H1 (cell line): ENCODE measurements around the gene ARHGEF12. TPM values are rescaled to one million over a fixed set of nuclear protein-coding genes. Genes with fewer than 3 reads are reported as not detected.

Source experiments
- CTCF ChIA-PET: fragments of 300-600 bp; sonication (Branson Sonifier 250); formaldehyde crosslinking; loops from one replicate; lab custom pipeline; 2021; ENCODE audit not compliant: partially characterized antibody; lab: Charles Lee
- POLR2A ChIA-PET: fragments of 300-600 bp; sonication (Branson Sonifier 250); formaldehyde crosslinking; loops from one replicate; lab custom pipeline; 2021; ENCODE audit warnings: inconsistent platforms; ENCODE audit not compliant: partially characterized antibody; lab: Charles Lee
- DNase-seq, 2 experiments: peaks; one replicate each; pipeline versions ENCODE4 v3.0.0 to v3.0.0-alpha.2; 2010 to 2022; ENCODE audit warnings: low spot score in 2 of 2, low read depth in 1 of 2, mixed read lengths in 1 of 2
- FAIRE-seq: peaks from 2 replicates; lab custom pipeline; 2011; peaks lifted over from hg19 to GRCh38; lab: Jason Lieb, UNC
- H2AFZ ChIP-seq: 2 replicates; pipeline ENCODE4 v1.8.1; 2012; ENCODE audit warnings: low read length, inconsistent platforms
- H2AK5ac ChIP-seq: 2 replicates; pipeline ENCODE4 v1.6.1; 2013; ENCODE audit warnings: low read depth, low read length
- H2BK120ac ChIP-seq: replicated peaks from 2 replicates; pipeline ENCODE3; 2013; ENCODE audit warnings: low read depth, low read length, inconsistent platforms
- H2BK12ac ChIP-seq: 2 replicates; pipeline ENCODE4 v1.6.1; 2013; ENCODE audit warnings: low read depth, low read length
- H2BK15ac ChIP-seq: 2 replicates; pipeline ENCODE4 v1.6.1; 2013; ENCODE audit warnings: low read length
- H2BK20ac ChIP-seq: 2 replicates; pipeline ENCODE4 v1.6.1; 2013; ENCODE audit warnings: low read length
- H2BK5ac ChIP-seq: 2 replicates; pipeline ENCODE4 v1.6.1; 2013; ENCODE audit warnings: low read depth, low read length
- H3K14ac ChIP-seq: 2 replicates; pipeline ENCODE4 v1.6.1; 2013; ENCODE audit warnings: inconsistent platforms; ENCODE audit not compliant: insufficient read length
- H3K18ac ChIP-seq: 2 replicates; pipeline ENCODE4 v1.6.1; 2013; ENCODE audit warnings: low read length; ENCODE audit errors: extremely low read depth
- H3K23ac ChIP-seq: 2 replicates; pipeline ENCODE4 v1.6.1; 2013; ENCODE audit warnings: inconsistent platforms; ENCODE audit not compliant: insufficient read length
- H3K23me2 ChIP-seq: 2 replicates; pipeline ENCODE4 v1.6.1; 2013; ENCODE audit warnings: low read depth, low read length
- H3K27ac ChIP-seq: 2 replicates; pipeline ENCODE4 v1.6.1; 2011; ENCODE audit warnings: low read depth, low read length, inconsistent platforms
- H3K27me3 ChIP-seq, 4 experiments: replicated peaks in 1 of 4; 1 replicate in 1 of 4; 2 replicates in 3 of 4; pipeline versions ENCODE4 v1.6.1 to v1.8.1; 2011 to 2013; ENCODE audit warnings: low read length in 3 of 4, mild to moderate bottlenecking in 3 of 4, inconsistent platforms in 2 of 4, mixed read lengths in 2 of 4, moderate library complexity in 1 of 4; ENCODE audit not compliant: control insufficient read depth in 3 of 4, insufficient read depth in 3 of 4; ENCODE audit errors: extremely low read depth in 1 of 4
- H3K36me3 ChIP-seq, 4 experiments: 2 replicates each; pipeline versions ENCODE4 v1.6.1 to v1.8.1; 2011 to 2013; ENCODE audit warnings: mild to moderate bottlenecking in 4 of 4, low read length in 3 of 4, moderate library complexity in 2 of 4, control low read depth in 1 of 4, inconsistent platforms in 1 of 4; ENCODE audit not compliant: insufficient read depth in 4 of 4, control insufficient read depth in 2 of 4
- H3K4ac ChIP-seq: replicated peaks from 2 replicates; pipeline ENCODE3; 2013; ENCODE audit warnings: low read length, low read depth, mixed read lengths, inconsistent platforms; ENCODE audit not compliant: insufficient read length
- H3K4me1 ChIP-seq, 4 experiments: replicated peaks in 1 of 4; 1 replicate in 1 of 4; 2 replicates in 3 of 4; pipeline versions ENCODE4 v1.6.1 to v1.8.1; 2011 to 2013; ENCODE audit warnings: low read length in 3 of 4, inconsistent platforms in 2 of 4, mixed read lengths in 1 of 4; ENCODE audit not compliant: insufficient read depth in 4 of 4, control insufficient read depth in 3 of 4
- H3K4me2 ChIP-seq, 2 experiments: 2 replicates each; pipeline versions ENCODE4 v1.6.1 to v1.8.1; 2011 to 2013; ENCODE audit warnings: low read depth in 2 of 2, low read length in 2 of 2, control low read depth in 1 of 2, inconsistent platforms in 1 of 2, mild to moderate bottlenecking in 1 of 2; ENCODE audit not compliant: insufficient read depth in 1 of 2
- H3K4me3 ChIP-seq, 4 experiments: fragments of 200-600, 300-600 bp in 1 of 4; sonication (generic), shearing (Covaris generic), sonication (Bioruptor Twin) in 1 of 4; 2 replicates each; pipeline versions ENCODE4 v1.5.1 to v1.8.1; 2011 to 2016; ENCODE audit warnings: low read length in 4 of 4, low read depth in 3 of 4, control low read depth in 2 of 4, inconsistent platforms in 2 of 4, mild to moderate bottlenecking in 2 of 4, mixed read lengths in 1 of 4, moderate library complexity in 1 of 4; ENCODE audit not compliant: insufficient read depth in 2 of 4; ENCODE audit errors: extremely low read depth in 1 of 4
- H3K56ac ChIP-seq: replicated peaks from 2 replicates; pipeline ENCODE3; 2013; ENCODE audit warnings: low read depth, mild to moderate bottlenecking, mixed read lengths, low read length, inconsistent platforms; ENCODE audit not compliant: insufficient read length
- H3K79me1 ChIP-seq: 2 replicates; pipeline ENCODE4 v1.6.1; 2013; ENCODE audit warnings: low read depth, low read length, control low read depth
- H3K79me2 ChIP-seq, 2 experiments: 2 replicates each; pipeline versions ENCODE4 v1.6.1 to v1.8.1; 2012 to 2013; ENCODE audit warnings: low read length in 2 of 2, mild to moderate bottlenecking in 2 of 2, inconsistent platforms in 1 of 2; ENCODE audit not compliant: insufficient read depth in 2 of 2, control insufficient read depth in 1 of 2
- H3K9ac ChIP-seq, 4 experiments: replicated peaks in 1 of 4; 1 replicate in 1 of 4; 2 replicates in 3 of 4; pipeline versions ENCODE4 v1.6.1 to v1.8.1; 2011 to 2013; ENCODE audit warnings: low read depth in 3 of 4, low read length in 3 of 4, control low read depth in 2 of 4, mild to moderate bottlenecking in 2 of 4, moderate library complexity in 2 of 4, inconsistent platforms in 1 of 4; ENCODE audit errors: extremely low read depth in 1 of 4
- H3K9me3 ChIP-seq, 2 experiments: 2 replicates each; pipeline versions ENCODE4 v1.6.1 to v1.8.1; 2012 to 2013; ENCODE audit warnings: mild to moderate bottlenecking in 2 of 2, moderate library complexity in 2 of 2, control low read depth in 1 of 2, inconsistent platforms in 1 of 2, low read depth in 1 of 2, low read length in 1 of 2, mixed read lengths in 1 of 2; ENCODE audit not compliant: insufficient read depth in 2 of 2
- H4K20me1 ChIP-seq, 2 experiments: replicated peaks in 1 of 2; 2 replicates each; pipeline versions ENCODE3 to v1.8.1; 2011 to 2013; ENCODE audit warnings: inconsistent platforms in 2 of 2, low read length in 2 of 2, mild to moderate bottlenecking in 1 of 2; ENCODE audit not compliant: insufficient read depth in 2 of 2, control insufficient read depth in 1 of 2
- H4K5ac ChIP-seq: 2 replicates; pipeline ENCODE4 v1.6.1; 2013; ENCODE audit warnings: low read length, low read depth, mixed read lengths, inconsistent platforms; ENCODE audit not compliant: insufficient read length
- H4K8ac ChIP-seq: 2 replicates; pipeline ENCODE4 v1.8.0; 2013; ENCODE audit warnings: mild to moderate bottlenecking, moderate library complexity, low read length, inconsistent platforms; ENCODE audit not compliant: insufficient read depth; ENCODE audit errors: extremely low read depth
- H4K91ac ChIP-seq: replicated peaks from 2 replicates; pipeline ENCODE3; 2013; ENCODE audit warnings: low read length, mixed read lengths, inconsistent platforms; ENCODE audit not compliant: insufficient read length
- ASH2L ChIP-seq: fragments of 200-600, 300-600 bp; sonication (generic); IDR thresholded peaks from one replicate; pipeline ENCODE4 v1.7.1; 2017; ENCODE audit warnings: low read length
- CREB1 ChIP-seq: IDR thresholded peaks from 2 replicates; pipeline ENCODE4 v1.6.1; 2012; ENCODE audit warnings: inconsistent platforms
- GTF2F1 ChIP-seq: IDR thresholded peaks from 2 replicates; pipeline ENCODE4 v1.6.1; 2012; ENCODE audit warnings: low read depth, low read length, improper control_type of control experiment, borderline replicate concordance
- MAFK ChIP-seq: IDR thresholded peaks from 2 replicates; pipeline ENCODE4 v1.6.1; 2012; ENCODE audit warnings: low read depth, mild to moderate bottlenecking, improper control_type of control experiment, low read length
- SUZ12 ChIP-seq: fragments of 200-600 bp; sonication (generic); IDR thresholded peaks from 2 replicates; pipeline ENCODE4 v1.6.1; 2012; ENCODE audit warnings: mild to moderate bottlenecking, inconsistent platforms, low read length, moderate library complexity, mixed read lengths
- TAF1 ChIP-seq: IDR thresholded peaks from 2 replicates; pipeline ENCODE4 v1.6.1; 2011; ENCODE audit warnings: mild to moderate bottlenecking, low read depth, low read length
- WGBS, 2 experiments: shearing (Covaris generic) in 1 of 2; methylation state at CpG; one replicate each; pipeline versions ENCODE4 v1.1.6 to v1.1.7; 2013 to 2015; ENCODE audit warnings: low lambda C conversion rate in 2 of 2, mixed read lengths in 2 of 2, inconsistent platforms in 1 of 2, low coverage in 1 of 2, missing lambda C conversion rate in 1 of 2; ENCODE audit not compliant: insufficient replicate concordance in 2 of 2, insufficient coverage in 1 of 2, insufficient read length in 1 of 2; ENCODE audit errors: extremely low coverage in 1 of 2, missing lambda C conversion rate in 1 of 2; 5-methylcytosine and 5-hydroxymethylcytosine counted together
- polyA plus RNA-seq, 7 experiments: library from polyadenylated mRNA; depleted of rRNA in 3 of 7; stranded (reverse) in 5 of 7; unstranded in 2 of 7; fragments of >200 nt in 5 of 7; fragments of 200-250 nt in 2 of 7; gene quantifications; 1 replicate in 5 of 7; 2 replicates in 1 of 7; 4 replicates in 1 of 7; pipeline versions ENCODE4 v1.2.1 to v1.2.3, GENCODE V29; 2011 to 2013; ENCODE audit warnings: missing spikeins in 2 of 7, mixed read lengths in 2 of 7
- total RNA-seq: library from RNA; stranded (reverse); fragmentation: NEBNext Ultra II Directional; extraction: Animal tissue kit (Norgen Biotek cat#: 25700); gene quantifications from 2 replicates; pipeline ENCODE4 v1.2.1, GENCODE V29; 2021

Gene ARHGEF12
- total and polyA plus RNA-seq, 2 of the 8 experiments (the other 6 are each of a cell fraction or from before 2014, with no cell fraction given) = 5.1 to 33.7 TPM

DNA sequence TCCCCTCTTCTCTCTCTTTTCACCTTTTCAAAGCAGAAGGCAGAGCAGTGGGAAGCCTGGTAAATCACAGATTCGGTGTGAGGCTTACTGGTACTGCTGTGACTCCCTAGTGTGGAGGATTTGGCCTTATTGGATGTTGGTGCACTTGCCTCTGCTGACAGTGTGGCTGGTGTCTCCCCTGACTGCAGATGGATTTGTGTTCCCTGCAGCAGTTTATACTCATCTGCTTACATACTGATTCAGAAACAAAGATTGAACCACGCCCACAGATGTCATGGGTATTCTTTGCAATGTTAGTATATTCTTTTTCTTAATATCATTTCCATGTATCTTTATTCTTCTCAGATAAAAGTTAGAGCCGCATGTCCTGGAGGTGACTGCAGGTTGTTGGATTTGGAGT lies 148.5 kb downstream of the ARHGEF12 start:
- H3K23me2 ChIP-seq = no peaks in the 10 kb centered on the region
- ChIA-PET CTCF (interaction anchor here (0.7 kb wide), 1 partner anchor 11 kb away, joined by 3 read pairs; no protein-coding TSS in a partner anchor), POLR2A (interaction anchor here (1.6 kb wide), 1 partner anchor 10 kb away, joined by 3 read pairs; no protein-coding TSS in a partner anchor)
- H2AK5ac ChIP-seq = no peak overlapping the region
- H3K36me3 ChIP-seq = peaks cover 3 to 27% (median 16%) of the 10 kb centered on the region in 4 experiments; a peak in 6 of 8 replicates
- DNase-seq (no peak), FAIRE-seq (no peak)
- WGBS, 2 experiments = 62% methylated on average over 3 of the region's 3 CpGs; no CpG with 5 or more reads in 1 of the 2 experiments
- no peaks in the 10 kb centered on the region for H3K79me2 ChIP-seq
- no peak overlapping the region for H4K91ac ChIP-seq
- no peak overlapping the region for H2BK12ac ChIP-seq
- no peaks in the 10 kb centered on the region for H4K20me1 ChIP-seq
- no peak overlapping the region for H3K27ac ChIP-seq
- H3K56ac ChIP-seq = no peak overlapping the region
- no peak overlapping the region for H2BK20ac ChIP-seq
- H4K5ac ChIP-seq = no peak overlapping the region
- H3K23ac ChIP-seq = no peak overlapping the region
- no peaks in the 10 kb centered on the region for H3K9me3 ChIP-seq
- TF ChIP-seq GTF2F1 (no peak), ASH2L (no peak), SUZ12 (no peak), MAFK (no peak), CREB1 (no peak), TAF1 (no peak)
- H3K27me3 ChIP-seq = no peaks in the 10 kb centered on the region
- no peak overlapping the region for H2BK15ac ChIP-seq
- H2BK5ac ChIP-seq = no peak overlapping the region
- H3K4ac ChIP-seq = no peak overlapping the region
- no peak overlapping the region for H4K8ac ChIP-seq
- H3K9ac ChIP-seq = no peak overlapping the region
- H3K79me1 ChIP-seq = no peaks in the 10 kb centered on the region
- H3K4me2 ChIP-seq = no peak overlapping the region
- H3K14ac ChIP-seq = no peak overlapping the region
- H2BK120ac ChIP-seq = no peak overlapping the region
- no peak overlapping the region for H3K4me3 ChIP-seq
- H2AFZ ChIP-seq = no peak overlapping the region
- H3K18ac ChIP-seq = no peak overlapping the region
- H3K4me1 ChIP-seq = peaks cover 0 to 2% (median 0%) of the 10 kb centered on the region in 4 experiments; a peak in 1 of 7 replicates
